GM18951 (cell line): ENCODE data around the gene ACOT13.
A peak's percentile ranks its signal among the peaks of the same experiment; 100 is the strongest.
"Not testable (repeated sequence)": the region's sequence is repeated elsewhere in the genome, so short reads cannot be mapped to it uniquely, and the experiment has no call there.

Experiments
- POLR2A ChIP-seq: IDR thresholded peaks from 4 replicates; pipeline ENCODE4 v1.6.1; 2011; ENCODE audit warnings: mild to moderate bottlenecking; ENCODE audit not compliant: insufficient read length, insufficient read depth; ENCODE audit errors: extremely low read depth
- in situ Hi-C: fragments of 300-500 bp; cut with MboI; formaldehyde crosslinking; loops from one replicate; pipeline ENCODE4 v1.12.0; 2022; ENCODE audit warnings: low sequenced_read_pairs, mixed read lengths, inconsistent platforms; ENCODE audit not compliant: unreplicated experiment

ACOT13 gene

GRCh38 chr6:24666641-24667377 lies at the start of gene ACOT13, which contains the start of gene TDP2:
Gene ACOT13, plus strand, starts transcription at chr6:24667077. Its CDS starts 187 bp downstream, at chr6:24667264.
Gene TDP2, minus strand, starts transcription at chr6:24666899. Its CDS starts 37 bp downstream, at chr6:24666862.
- TF ChIP-seq POLR2A = peak; percentile 84
- in situ Hi-C loops = no loop called here

DNA sequence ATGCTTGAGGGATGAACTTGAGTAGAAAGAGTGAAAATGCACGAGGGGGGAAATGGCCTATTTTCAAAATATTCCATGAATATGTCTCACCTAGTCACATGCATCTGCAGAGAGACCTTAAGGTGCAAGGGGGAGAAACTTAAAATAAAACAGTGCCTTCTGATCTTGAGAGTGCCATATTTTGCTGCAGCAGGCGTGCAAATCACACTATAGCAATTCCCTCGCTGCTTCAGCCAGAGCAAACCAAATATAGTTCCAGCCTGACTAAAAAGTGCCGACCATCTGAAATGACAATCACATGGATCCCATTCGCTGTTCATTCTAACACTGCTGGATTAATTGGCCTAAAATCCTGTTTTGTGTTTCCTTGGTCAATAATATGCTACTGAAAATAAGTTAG lies 47.2 kb upstream of the ACOT13 start:
- in situ Hi-C loops = no loop called here
- TF ChIP-seq POLR2A = no peak

- TF ChIP-seq POLR2A = no peak
- in situ Hi-C loops = no loop called here
Measured at GRCh38 chr6:24620637-24621036, 46.2 kb upstream of the ACOT13 start.

GRCh38 chr6:24621626-24622289 lies 45.1 kb upstream of the ACOT13 start:
- in situ Hi-C loops = no loop called here
- no peak for TF ChIP-seq POLR2A

DNA sequence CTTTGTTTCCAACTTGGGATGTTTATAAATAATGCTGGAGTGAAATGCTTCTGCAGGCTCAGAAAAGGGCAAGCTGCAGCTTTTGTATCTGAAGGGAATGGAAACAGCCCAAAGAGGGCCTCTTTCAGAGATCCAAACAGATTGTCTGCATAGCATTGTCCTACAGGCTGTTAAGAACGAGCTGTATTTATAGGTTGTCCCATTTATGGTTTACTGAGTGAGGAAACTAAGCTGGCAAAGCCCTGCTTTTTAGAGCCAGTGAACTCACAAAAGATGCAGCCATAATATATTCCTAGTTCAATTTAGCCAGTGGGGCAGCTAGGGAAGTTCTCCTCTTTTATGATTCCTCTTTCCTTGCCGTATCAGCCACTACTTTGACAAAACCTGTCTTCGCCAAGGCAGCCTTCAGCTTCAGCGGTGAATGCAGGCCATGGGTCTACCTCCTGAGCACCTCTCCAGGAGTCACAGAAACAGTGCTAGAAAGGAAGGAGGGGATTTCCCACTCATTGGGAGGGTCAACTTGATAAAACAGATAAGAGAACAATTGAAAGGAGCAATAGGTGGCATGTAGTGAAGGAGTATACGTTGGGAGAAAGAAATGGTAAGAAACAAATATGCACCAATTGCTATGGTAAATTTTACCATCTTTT lies 35.9 kb upstream of the ACOT13 start:
- no peak for TF ChIP-seq POLR2A
- in situ Hi-C loops = no loop called here

DNA sequence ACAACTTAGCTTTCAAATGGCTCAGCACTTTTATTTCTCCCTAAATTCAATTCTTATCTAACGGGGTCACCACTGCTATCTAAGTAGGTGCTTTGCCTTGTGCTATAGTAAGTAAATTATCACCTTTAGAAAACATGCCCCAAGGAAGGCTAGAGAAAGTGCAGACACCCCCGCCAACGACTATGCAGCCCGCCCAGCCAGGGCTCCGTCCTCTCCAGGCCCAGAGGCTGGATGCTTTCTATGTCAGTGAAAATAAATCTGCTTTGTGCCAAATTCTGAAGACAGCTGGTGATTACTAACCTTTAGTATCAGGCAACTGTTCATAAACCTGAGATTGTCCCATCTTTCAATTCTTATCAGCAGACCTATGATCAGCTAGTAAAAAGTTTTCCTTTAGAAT lies 35.2 kb upstream of the ACOT13 start:
- in situ Hi-C loops = no loop called here
- TF ChIP-seq POLR2A = no peak

GRCh38 chr6:24632573-24632972 lies 34.3 kb upstream of the ACOT13 start:
- TF ChIP-seq POLR2A = no peak
- in situ Hi-C loops = no loop called here

DNA sequence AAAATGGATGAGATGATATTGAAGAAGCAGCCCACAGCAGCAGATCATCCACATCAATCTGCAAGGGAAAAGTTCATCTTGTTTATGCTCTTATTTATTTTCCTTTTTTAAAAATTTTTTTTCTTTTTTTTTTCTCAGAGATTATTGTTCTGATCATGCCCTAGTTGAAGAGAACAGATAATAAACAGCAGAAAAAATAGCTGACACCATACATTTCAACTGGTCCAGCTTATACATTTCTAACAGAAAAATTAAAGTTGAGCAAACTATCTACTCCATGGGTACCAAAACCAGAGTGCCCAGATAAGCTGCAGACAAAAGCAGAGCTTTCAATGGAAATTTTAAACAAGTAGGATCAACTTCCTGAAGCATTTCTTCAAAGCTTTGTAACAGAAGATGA lies 30.2 kb upstream of the ACOT13 start:
- in situ Hi-C loops = no loop called here

DNA sequence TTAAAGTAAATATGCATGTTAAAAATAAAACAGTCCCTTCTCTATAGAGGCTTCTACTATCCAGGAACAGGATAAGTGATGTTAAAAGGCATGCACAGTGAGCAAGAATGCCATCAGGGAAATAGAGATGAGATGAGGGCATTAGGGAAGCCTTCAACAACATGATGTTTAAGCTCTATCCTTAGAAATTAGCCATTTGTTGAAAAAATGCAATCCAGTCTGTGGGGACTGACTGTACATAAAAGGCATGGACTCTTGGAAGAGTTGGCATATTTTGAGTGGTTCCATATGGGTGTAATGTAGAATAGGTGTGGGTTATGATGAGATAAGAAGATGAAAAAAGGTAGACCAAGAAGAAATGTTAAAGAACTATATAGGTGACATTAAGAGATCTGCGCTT lies 26.7 kb upstream of the ACOT13 start:
- in situ Hi-C loops = no loop called here
- TF ChIP-seq POLR2A = no peak

More for the DNA sequence above, 30.2 kb upstream of the ACOT13 start:
- no peak for TF ChIP-seq POLR2A

DNA sequence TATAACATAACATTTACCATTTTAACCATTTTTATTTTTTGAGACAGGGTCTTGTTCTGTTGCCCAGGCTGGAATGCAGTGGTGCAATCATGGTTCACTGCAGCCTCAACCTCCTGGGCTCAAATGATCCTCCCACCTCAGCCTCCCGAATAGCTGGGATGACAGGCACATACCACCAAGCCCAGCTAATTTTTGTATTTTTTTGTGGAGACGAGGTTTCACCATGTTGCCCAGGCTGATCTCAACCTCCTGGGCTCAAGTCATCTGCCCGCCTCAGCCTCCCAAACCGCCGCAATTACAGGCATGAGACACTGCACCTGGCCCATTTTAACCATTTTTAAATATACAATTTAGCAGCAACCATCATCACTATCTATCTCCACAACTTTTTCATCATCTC lies 26.2 kb upstream of the ACOT13 start:
- in situ Hi-C loops = not testable (repeated sequence)

DNA sequence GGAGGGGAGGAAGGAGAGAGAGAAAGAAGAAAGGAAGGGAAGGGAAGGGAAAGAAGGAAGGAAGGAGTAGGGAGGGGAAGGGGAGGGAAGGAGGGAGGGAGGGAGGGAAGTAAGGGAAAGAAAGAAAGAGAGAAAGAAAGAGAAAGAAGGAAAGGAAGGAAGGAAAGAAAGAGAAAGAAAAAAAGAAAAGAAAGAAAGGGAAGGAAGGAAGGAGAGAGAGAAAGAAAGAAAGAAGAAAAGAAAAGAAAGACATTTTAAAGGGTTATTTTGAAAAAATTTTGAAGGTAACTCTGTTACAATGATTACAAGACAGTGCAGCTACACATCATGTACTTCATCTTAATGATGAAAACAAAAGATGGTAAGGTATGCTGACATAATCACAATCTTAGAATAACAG lies 24.8 kb upstream of the ACOT13 start:
- TF ChIP-seq POLR2A = no peak
- in situ Hi-C loops = no loop called here

DNA sequence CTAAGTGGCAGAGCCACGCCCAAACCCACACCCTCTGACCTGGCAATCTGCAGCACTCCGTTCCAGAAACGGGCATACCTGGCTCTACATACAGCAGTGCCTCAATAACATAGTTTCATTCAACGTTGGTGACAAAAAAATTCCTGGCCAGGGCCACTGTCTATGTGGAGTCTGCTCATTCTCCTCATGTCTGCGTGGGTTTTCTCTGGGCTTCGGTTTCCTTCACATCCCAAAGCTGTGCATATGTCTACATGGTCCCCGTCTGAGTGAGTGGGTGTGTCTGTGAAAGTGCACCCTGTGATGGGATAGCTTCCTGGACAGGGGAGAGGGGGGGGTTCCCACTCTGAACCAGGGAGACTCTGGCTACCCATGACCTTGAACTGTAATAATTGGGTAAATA lies 23.0 kb upstream of the ACOT13 start:
- no peak for TF ChIP-seq POLR2A
- in situ Hi-C loops = no loop called here

GRCh38 chr6:24644377-24644776 lies 22.5 kb upstream of the ACOT13 start:
- in situ Hi-C loops = no loop called here
- no peak for TF ChIP-seq POLR2A

DNA sequence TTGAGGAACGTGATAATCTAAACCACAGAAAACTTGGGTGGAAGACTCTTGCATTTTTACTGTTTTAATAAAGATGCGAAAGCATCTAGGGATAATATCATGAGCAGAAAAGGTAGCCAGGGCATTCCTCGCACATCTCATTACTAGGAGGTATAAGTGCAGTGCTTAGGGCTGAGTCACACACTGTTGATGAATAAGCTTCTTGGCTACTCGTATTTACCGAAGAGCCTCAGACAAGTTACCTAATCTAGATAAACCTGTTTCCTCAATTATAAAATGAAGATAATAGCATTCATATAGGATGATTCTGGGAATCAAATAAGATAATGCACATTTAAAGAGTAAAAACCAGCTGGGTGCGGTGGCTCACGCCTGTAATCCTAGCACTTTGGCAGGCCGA lies 20.1 kb upstream of the ACOT13 start:
- in situ Hi-C loops = no loop called here
- TF ChIP-seq POLR2A = no peak
